ENCODE data around the gene KCNN1. TPM values are rescaled to one million over a fixed set of nuclear protein-coding genes. Genes with fewer than 3 reads are reported as not detected.

KCNN1 gene
- total and polyA plus RNA-seq, 9 of the 15 experiments (the other 6 are each of a cell fraction or from before 2014, with no cell fraction given), result 0.01 to 6.2 (median 0.72) TPM

DNA sequence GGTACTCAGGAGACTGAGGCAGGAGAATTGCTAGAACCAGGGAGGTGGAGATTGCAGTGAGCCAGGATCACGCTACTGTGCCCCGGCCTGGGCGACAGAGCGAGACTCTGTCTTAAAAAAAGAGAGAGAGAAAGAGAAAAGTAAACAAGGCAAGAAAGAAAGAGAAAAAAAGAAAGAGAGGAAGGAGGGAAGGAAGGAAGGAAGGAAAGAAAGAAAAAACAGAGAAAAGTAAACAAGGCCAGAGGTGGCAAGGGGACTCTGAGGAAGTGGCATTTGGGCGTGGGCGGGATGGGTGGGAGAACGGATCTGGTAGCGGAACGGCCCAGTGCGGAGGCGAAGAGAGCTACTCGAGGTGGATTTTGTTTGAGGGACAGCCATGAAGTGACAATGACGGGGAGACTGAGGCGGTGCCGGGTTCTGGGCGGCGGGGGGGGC is 33.6 kb downstream of the KCNN1 start (continued):
- no peak for TF ChIP-seq ZNF740 (CRISPR knock-in tag; IDR thresholded peaks at IDR 0.05)
- peak in 1 of 2 experiments; percentile 94; a peak in 1 of 4 replicates for TF ChIP-seq ZNF740 (tag; IDR thresholded peaks at IDR 0.05)
- TF ChIP-seq ILK (tag; IDR thresholded peaks at IDR 0.05; ENCODE audit: borderline replicate concordance, low read depth), result no peak
- TF ChIP-seq, protein P1, sequence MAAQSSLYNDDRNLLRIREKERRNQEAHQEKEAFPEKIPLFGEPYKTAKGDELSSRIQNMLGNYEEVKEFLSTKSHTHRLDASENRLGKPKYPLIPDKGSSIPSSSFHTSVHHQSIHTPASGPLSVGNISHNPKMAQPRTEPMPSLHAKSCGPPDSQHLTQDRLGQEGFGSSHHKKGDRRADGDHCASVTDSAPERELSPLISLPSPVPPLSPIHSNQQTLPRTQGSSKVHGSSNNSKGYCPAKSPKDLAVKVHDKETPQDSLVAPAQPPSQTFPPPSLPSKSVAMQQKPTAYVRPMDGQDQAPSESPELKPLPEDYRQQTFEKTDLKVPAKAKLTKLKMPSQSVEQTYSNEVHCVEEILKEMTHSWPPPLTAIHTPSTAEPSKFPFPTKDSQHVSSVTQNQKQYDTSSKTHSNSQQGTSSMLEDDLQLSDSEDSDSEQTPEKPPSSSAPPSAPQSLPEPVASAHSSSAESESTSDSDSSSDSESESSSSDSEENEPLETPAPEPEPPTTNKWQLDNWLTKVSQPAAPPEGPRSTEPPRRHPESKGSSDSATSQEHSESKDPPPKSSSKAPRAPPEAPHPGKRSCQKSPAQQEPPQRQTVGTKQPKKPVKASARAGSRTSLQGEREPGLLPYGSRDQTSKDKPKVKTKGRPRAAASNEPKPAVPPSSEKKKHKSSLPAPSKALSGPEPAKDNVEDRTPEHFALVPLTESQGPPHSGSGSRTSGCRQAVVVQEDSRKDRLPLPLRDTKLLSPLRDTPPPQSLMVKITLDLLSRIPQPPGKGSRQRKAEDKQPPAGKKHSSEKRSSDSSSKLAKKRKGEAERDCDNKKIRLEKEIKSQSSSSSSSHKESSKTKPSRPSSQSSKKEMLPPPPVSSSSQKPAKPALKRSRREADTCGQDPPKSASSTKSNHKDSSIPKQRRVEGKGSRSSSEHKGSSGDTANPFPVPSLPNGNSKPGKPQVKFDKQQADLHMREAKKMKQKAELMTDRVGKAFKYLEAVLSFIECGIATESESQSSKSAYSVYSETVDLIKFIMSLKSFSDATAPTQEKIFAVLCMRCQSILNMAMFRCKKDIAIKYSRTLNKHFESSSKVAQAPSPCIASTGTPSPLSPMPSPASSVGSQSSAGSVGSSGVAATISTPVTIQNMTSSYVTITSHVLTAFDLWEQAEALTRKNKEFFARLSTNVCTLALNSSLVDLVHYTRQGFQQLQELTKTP (IDR thresholded peaks at IDR 0.05; ENCODE audit: low read depth in 1 of 2, partially characterized antibody in 2 of 2), result peak in 1 of 2 experiments; percentile 36
- 0 out of 2 replicates have a peak, but pooled peaks have one; percentile 40 for TF ChIP-seq NBN (IDR thresholded peaks at IDR 0.05; ENCODE audit: low read depth)
- TF ChIP-seq, protein P2, sequence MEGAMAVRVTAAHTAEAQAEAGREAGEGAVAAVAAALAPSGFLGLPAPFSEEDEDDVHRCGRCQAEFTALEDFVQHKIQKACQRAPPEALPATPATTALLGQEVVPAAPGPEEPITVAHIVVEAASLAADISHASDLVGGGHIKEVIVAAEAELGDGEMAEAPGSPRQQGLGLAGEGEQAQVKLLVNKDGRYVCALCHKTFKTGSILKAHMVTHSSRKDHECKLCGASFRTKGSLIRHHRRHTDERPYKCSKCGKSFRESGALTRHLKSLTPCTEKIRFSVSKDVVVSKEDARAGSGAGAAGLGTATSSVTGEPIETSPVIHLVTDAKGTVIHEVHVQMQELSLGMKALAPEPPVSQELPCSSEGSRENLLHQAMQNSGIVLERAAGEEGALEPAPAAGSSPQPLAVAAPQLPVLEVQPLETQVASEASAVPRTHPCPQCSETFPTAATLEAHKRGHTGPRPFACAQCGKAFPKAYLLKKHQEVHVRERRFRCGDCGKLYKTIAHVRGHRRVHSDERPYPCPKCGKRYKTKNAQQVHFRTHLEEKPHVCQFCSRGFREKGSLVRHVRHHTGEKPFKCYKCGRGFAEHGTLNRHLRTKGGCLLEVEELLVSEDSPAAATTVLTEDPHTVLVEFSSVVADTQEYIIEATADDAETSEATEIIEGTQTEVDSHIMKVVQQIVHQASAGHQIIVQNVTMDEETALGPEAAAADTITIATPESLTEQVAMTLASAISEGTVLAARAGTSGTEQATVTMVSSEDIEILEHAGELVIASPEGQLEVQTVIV (CRISPR knock-in tag; IDR thresholded peaks at IDR 0.05; ENCODE audit: borderline replicate concordance), result no peak
- TF ChIP-seq HDAC1 (IDR thresholded peaks at IDR 0.05), result peak; percentile 27 to 62; a peak in 3 of 4 replicates
- TF ChIP-seq TAL1 (IDR thresholded peaks at IDR 0.05), result 0 out of 2 replicates have a peak, but pooled peaks have one; percentile 13
- TF ChIP-seq SNAPC5 (CRISPR knock-in tag; IDR thresholded peaks at IDR 0.05), result no peak
- TF ChIP-seq ARNT (IDR thresholded peaks at IDR 0.05), result peak in 1 of 2 experiments; percentile 33; a peak in 1 of 4 replicates
- TF ChIP-seq BRD9 (IDR thresholded peaks at IDR 0.05; ENCODE audit: low read depth, partially characterized antibody), result peak; percentile 76
- TF ChIP-seq ZNF395 (CRISPR knock-in tag; IDR thresholded peaks at IDR 0.05), result peak; percentile 70; the same call in 1 of the 2 replicates
- TF ChIP-seq DNMT1 (IDR thresholded peaks at IDR 0.05), result 0 out of 2 replicates have a peak, but pooled peaks have one; percentile 64
- TF ChIP-seq MED1 (CRISPR knock-in tag; IDR thresholded peaks at IDR 0.05; ENCODE audit: borderline replicate concordance), result no peak
- TF ChIP-seq, protein P3, sequence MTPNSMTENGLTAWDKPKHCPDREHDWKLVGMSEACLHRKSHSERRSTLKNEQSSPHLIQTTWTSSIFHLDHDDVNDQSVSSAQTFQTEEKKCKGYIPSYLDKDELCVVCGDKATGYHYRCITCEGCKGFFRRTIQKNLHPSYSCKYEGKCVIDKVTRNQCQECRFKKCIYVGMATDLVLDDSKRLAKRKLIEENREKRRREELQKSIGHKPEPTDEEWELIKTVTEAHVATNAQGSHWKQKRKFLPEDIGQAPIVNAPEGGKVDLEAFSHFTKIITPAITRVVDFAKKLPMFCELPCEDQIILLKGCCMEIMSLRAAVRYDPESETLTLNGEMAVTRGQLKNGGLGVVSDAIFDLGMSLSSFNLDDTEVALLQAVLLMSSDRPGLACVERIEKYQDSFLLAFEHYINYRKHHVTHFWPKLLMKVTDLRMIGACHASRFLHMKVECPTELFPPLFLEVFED (CRISPR knock-in tag; conservative IDR thresholded peaks at IDR 0.05), result 0 out of 2 replicates have a peak, but pooled peaks have one; percentile 53
- peak; percentile 27; the same call in 1 of the 2 replicates for TF ChIP-seq SMARCA4 (IDR thresholded peaks at IDR 0.05)

Data from K562 (cell line).